ENCODE measurements around the gene PRKCA. TPM values are rescaled to one million over a fixed set of nuclear protein-coding genes. Genes with fewer than 3 reads are reported as not detected.
A peak's percentile ranks its signal among the peaks of the same experiment; 100 is the strongest.
"Not testable (repeated sequence)": the region's sequence is repeated elsewhere in the genome, so short reads cannot be mapped to it uniquely, and the experiment has no call there.

The PRKCA gene
- polyA plus RNA-seq, 1 donor, result 24.4 TPM

DNA sequence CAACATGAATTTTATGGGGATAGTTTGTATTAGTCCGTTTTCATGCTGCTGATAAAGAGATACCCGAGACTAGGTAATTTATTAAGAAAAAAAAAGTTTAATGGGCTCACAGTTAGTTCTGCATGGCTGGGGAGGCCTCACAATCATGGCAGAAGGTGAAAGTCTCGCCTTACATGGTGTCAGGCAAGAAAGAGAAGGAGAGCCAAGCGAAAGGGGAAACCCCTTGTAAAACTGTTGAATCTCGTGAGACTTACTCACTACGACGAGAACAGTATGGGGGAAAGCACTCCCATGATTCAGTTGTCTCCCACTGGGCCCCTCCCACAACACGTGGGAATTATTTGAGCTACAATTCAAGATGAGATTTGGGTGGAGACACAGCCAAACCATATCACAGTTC, 181.5 kb downstream of the PRKCA start:
- no peaks in the 10 kb centered on the region for H3K36me3 ChIP-seq (ENCODE audit: control insufficient read depth, insufficient read depth, low read length)
- DNase-seq, result no peak
- H3K9me3 ChIP-seq (ENCODE audit: control insufficient read depth, low read depth, low read length), result no peaks in the 10 kb centered on the region
- H3K4me3 ChIP-seq (ENCODE audit: low read length), result no peak overlapping the region
- no peak overlapping the region for H3K27ac ChIP-seq (ENCODE audit: low read length)
- H3K27me3 ChIP-seq (ENCODE audit: control insufficient read depth, insufficient read depth, low read length), result no peaks in the 10 kb centered on the region
- 87% methylated on average over 3 of the region's 8 CpGs for whole genome bisulfite sequencing (ENCODE audit: insufficient coverage, low lambda C conversion rate)
- peaks cover 5% of the 10 kb centered on the region for H3K4me1 ChIP-seq (ENCODE audit: control insufficient read depth, insufficient read depth, low read length)

DNA sequence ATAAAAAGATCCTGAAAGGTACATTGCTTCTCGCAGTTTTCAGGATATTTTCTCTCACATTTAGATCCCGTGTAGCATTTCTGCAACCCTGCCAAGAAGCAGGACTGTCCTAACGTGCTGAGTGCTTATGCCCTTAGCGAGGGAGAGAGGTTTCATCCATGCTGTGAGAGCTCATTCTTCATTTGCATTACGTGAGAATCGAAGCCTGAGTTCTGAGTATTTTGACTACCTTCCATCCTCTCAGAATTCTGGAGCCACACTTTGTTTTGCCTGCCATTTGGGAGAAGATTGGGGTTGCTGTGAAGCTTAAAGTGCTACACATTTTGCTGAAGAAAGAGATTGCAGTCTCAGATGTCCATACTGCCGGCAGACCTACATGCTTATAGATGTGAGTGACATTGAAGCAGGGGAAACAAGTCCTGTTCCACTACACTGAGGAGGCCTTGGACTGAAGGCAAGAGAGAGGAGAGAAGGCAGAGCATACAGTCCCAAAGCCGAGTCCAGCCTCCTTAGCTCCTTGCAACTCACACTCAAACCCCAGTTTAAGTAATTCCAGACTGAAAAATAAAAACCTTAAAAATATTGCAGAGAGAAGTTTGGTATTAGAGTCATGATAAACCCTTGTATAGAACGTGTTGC, 183.0 kb downstream of the PRKCA start:
- H3K36me3 ChIP-seq (ENCODE audit: control insufficient read depth, insufficient read depth, low read length), result no peaks in the 10 kb centered on the region
- H3K9me3 ChIP-seq (ENCODE audit: control insufficient read depth, low read depth, low read length), result no peaks in the 10 kb centered on the region
- no peaks in the 10 kb centered on the region for H3K27me3 ChIP-seq (ENCODE audit: control insufficient read depth, insufficient read depth, low read length)
- no CpG with 5 or more reads among the region's 9 CpGs for WGBS (ENCODE audit: insufficient coverage, low lambda C conversion rate)
- H3K27ac ChIP-seq (ENCODE audit: low read length), result no peak overlapping the region
- DNase-seq, result no peak
- peaks cover 11% of the 10 kb centered on the region for H3K4me1 ChIP-seq (ENCODE audit: control insufficient read depth, insufficient read depth, low read length)
- no peak overlapping the region for H3K4me3 ChIP-seq (ENCODE audit: low read length)

DNA sequence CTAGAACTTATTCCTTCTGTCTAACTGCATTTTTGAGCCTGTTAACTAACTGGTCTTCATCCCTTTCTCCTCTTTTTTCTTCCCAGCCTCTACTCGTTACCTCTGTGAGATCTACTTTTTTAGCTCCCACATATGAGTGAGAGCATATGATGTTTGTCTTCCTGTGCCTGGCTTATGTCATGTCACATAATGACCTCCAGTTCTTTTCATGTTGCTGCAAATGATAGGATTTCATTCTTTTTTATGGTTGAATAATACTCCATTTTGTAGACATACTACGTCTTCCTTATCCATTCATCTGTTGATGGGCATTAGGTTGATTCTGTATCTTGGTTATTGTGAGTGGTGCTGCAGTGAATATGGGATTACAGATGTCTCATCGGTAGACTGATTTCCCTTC, 184.7 kb downstream of the PRKCA start:
- no peak for DNase-seq
- H3K4me1 ChIP-seq (ENCODE audit: control insufficient read depth, insufficient read depth, low read length), result peaks cover 11% of the 10 kb centered on the region
- H3K27me3 ChIP-seq (ENCODE audit: control insufficient read depth, insufficient read depth, low read length), result no peaks in the 10 kb centered on the region
- H3K4me3 ChIP-seq (ENCODE audit: low read length), result no peak overlapping the region
- no peaks in the 10 kb centered on the region for H3K9me3 ChIP-seq (ENCODE audit: control insufficient read depth, low read depth, low read length)
- H3K36me3 ChIP-seq (ENCODE audit: control insufficient read depth, insufficient read depth, low read length), result no peaks in the 10 kb centered on the region
- WGBS (ENCODE audit: insufficient coverage, low lambda C conversion rate), result 80% methylated on average over 1 of the region's 3 CpGs
- H3K27ac ChIP-seq (ENCODE audit: low read length), result peak overlapping the region; percentile 82

DNA sequence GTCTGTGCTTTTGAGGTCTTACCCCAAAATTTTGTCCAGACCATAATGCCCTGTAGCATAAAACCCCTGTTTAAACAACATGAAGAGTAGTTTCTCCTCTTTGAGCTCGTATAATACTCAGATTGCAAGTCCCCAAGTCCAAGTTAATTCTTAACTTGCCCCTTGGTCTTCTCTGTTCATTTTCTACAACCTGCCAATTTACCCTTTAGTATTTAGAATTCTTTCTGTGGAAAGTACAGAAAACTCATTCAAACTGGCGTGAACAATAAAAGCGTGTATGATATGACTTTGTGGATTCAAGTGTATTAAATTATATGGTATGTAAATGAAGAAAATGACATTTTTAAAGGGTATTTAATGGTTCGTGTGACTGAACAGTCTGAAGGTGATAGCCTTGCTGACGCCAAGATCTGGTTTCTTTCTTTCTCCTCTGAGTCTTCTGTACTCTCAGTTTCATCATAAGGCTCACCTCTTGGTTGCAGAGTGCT, 185.6 kb downstream of the PRKCA start:
- H3K4me1 ChIP-seq (ENCODE audit: control insufficient read depth, insufficient read depth, low read length), result peaks cover 11% of the 10 kb centered on the region
- H3K27ac ChIP-seq (ENCODE audit: low read length), result peak overlapping the region; percentile 82
- no peaks in the 10 kb centered on the region for H3K36me3 ChIP-seq (ENCODE audit: control insufficient read depth, insufficient read depth, low read length)
- DNase-seq, result peak; percentile 47 to 85
- WGBS (ENCODE audit: insufficient coverage, low lambda C conversion rate), result 33% methylated on average over 1 of the region's 5 CpGs
- H3K27me3 ChIP-seq (ENCODE audit: control insufficient read depth, insufficient read depth, low read length), result no peaks in the 10 kb centered on the region
- no peak overlapping the region for H3K4me3 ChIP-seq (ENCODE audit: low read length)
- no peaks in the 10 kb centered on the region for H3K9me3 ChIP-seq (ENCODE audit: control insufficient read depth, low read depth, low read length)

DNA sequence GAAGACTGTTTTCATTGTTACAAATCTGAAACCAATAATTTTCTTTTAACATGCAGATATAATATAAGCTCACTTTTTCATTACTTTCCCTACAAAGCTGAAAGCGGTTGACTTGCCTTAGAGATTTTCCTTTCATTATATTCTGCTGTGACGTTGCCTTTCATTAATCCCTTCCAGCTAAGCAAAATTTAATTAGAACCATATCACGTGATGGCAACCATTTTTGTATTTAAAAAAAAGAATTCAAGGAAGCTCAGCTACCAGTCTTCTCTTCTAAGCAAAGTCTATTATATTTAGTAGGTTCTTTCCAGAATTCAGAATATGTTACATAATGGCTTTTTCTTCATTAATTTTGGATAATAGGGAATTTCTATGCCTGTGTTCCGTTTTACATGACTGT, 186.5 kb downstream of the PRKCA start:
- Histone ChIP-seq H3K36me3 (ENCODE audit: control insufficient read depth, insufficient read depth, low read length) (no peaks in the 10 kb centered on the region), H3K27ac (ENCODE audit: low read length) (peak overlapping the region; percentile 82), H3K27me3 (ENCODE audit: control insufficient read depth, insufficient read depth, low read length) (no peaks in the 10 kb centered on the region), H3K4me1 (ENCODE audit: control insufficient read depth, insufficient read depth, low read length) (peaks cover 11% of the 10 kb centered on the region), H3K9me3 (ENCODE audit: control insufficient read depth, low read depth, low read length) (no peaks in the 10 kb centered on the region), H3K4me3 (ENCODE audit: low read length) (no peak overlapping the region)
- WGBS (ENCODE audit: insufficient coverage, low lambda C conversion rate), result 77% methylated on average over 3 of the region's 4 CpGs
- DNase-seq, result no peak

DNA sequence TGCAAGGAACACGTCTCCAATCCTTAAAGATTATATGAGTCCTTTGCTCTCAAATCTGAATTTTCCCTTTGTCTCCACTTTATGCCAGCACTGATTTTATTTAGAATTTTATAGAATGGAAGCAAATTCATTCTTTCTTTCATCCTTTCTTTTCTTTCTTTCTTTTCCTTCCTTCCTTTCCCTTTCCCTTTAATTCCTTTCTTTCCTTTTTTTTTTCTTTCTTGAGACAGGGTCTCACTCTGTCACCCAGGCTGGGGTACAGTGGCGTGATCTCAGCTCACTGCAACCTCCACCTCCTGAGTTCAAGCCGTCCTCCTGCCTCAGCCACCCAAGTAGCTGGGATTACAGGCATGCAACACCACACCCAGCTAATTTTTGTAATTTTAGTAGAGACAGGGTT, 187.2 kb downstream of the PRKCA start:
- H3K27ac ChIP-seq (ENCODE audit: low read length), result peak overlapping the region; percentile 3
- H3K36me3 ChIP-seq (ENCODE audit: control insufficient read depth, insufficient read depth, low read length), result not testable (repeated sequence)
- WGBS (ENCODE audit: insufficient coverage, low lambda C conversion rate), result no CpG with 5 or more reads among the region's 3 CpGs

DNA sequence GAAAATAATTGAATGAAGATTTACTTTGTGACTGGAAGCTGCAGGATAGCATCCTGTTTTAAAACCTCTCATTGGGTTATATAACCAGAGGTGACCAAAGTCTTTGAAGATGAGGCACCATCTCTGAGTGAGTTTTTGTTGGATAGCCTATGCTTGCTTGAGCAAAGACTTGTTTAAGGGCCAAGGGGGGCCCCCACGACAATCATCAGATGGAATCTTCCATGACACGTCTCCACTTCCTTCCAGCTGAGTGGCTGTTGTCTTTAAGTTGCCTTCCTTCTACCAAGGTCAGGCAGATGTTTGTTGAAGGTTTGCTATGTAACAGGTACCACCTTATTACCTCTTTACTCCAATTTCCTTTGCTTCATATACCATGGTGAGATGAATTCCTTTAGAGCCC, 188.8 kb downstream of the PRKCA start:
- Histone ChIP-seq H3K4me1 (ENCODE audit: control insufficient read depth, insufficient read depth, low read length) (peaks cover 11% of the 10 kb centered on the region), H3K27ac (ENCODE audit: low read length) (no peak overlapping the region), H3K36me3 (ENCODE audit: control insufficient read depth, insufficient read depth, low read length) (no peaks in the 10 kb centered on the region), H3K4me3 (ENCODE audit: low read length) (no peak overlapping the region), H3K9me3 (ENCODE audit: control insufficient read depth, low read depth, low read length) (no peaks in the 10 kb centered on the region), H3K27me3 (ENCODE audit: control insufficient read depth, insufficient read depth, low read length) (no peaks in the 10 kb centered on the region)
- no peak for DNase-seq
- WGBS (ENCODE audit: insufficient coverage, low lambda C conversion rate), result no CpG with 5 or more reads among the region's 2 CpGs

More for the DNA sequence above, 187.2 kb downstream of the PRKCA start:
- H3K27me3 ChIP-seq (ENCODE audit: control insufficient read depth, insufficient read depth, low read length); H3K9me3 ChIP-seq (ENCODE audit: control insufficient read depth, low read depth, low read length); H3K4me3 ChIP-seq (ENCODE audit: low read length); DNase-seq: not testable (repeated sequence)
- peaks cover 11% of the 10 kb centered on the region for H3K4me1 ChIP-seq (ENCODE audit: control insufficient read depth, insufficient read depth, low read length)

DNA sequence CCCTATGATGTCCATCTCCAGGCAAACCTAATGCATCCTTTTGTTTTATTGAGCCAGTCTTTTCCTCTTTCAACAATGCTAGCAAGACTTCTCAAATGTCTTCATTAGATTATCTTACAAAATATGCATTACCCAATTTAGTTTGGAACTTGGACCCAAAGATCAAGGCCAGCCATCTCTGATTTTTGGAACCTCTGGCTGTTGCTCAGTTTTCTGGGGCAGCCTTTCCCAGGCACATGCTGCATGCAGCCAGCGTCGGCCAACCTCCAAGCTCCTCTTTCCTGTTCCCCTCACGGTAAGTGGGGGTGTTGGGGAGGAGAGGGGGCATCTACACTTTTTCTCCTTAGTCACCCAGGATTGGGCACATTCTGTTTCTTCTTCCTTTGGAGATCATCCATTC, 189.3 kb downstream of the PRKCA start:
- Histone ChIP-seq H3K4me1 (ENCODE audit: control insufficient read depth, insufficient read depth, low read length) (peaks cover 11% of the 10 kb centered on the region), H3K4me3 (ENCODE audit: low read length) (no peak overlapping the region), H3K36me3 (ENCODE audit: control insufficient read depth, insufficient read depth, low read length) (no peaks in the 10 kb centered on the region), H3K27me3 (ENCODE audit: control insufficient read depth, insufficient read depth, low read length) (no peaks in the 10 kb centered on the region), H3K27ac (ENCODE audit: low read length) (no peak overlapping the region), H3K9me3 (ENCODE audit: control insufficient read depth, low read depth, low read length) (no peaks in the 10 kb centered on the region)
- no peak for DNase-seq
- WGBS (ENCODE audit: insufficient coverage, low lambda C conversion rate), result 100% methylated on average over 1 of the region's 3 CpGs

DNA sequence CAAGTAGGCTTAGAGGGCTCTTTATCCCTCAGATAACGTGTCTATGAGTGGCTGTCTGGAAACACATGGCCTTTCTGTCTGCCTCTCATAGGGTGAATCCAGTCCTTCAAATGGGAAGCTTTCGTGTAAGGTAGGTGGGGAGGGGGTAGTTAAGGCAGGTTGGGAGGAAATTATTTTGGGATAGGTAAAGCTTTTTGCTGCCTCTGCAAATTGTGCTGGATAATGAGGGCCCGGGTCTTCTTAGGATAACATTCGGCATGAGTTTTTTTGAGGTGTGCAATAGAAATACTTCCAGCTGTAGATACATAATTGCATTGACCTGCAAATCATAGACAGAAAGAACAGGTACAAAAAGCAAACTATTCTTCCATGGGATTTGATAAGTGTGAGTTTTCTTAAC, 189.7 kb downstream of the PRKCA start:
- no peaks in the 10 kb centered on the region for H3K27me3 ChIP-seq (ENCODE audit: control insufficient read depth, insufficient read depth, low read length)
- H3K27ac ChIP-seq (ENCODE audit: low read length), result no peak overlapping the region
- H3K36me3 ChIP-seq (ENCODE audit: control insufficient read depth, insufficient read depth, low read length), result no peaks in the 10 kb centered on the region
- no peak overlapping the region for H3K4me3 ChIP-seq (ENCODE audit: low read length)
- H3K9me3 ChIP-seq (ENCODE audit: control insufficient read depth, low read depth, low read length), result no peaks in the 10 kb centered on the region
- no CpG with 5 or more reads among the region's 4 CpGs for WGBS (ENCODE audit: insufficient coverage, low lambda C conversion rate)
- peaks cover 11% of the 10 kb centered on the region for H3K4me1 ChIP-seq (ENCODE audit: control insufficient read depth, insufficient read depth, low read length)
- DNase-seq, result no peak

DNA sequence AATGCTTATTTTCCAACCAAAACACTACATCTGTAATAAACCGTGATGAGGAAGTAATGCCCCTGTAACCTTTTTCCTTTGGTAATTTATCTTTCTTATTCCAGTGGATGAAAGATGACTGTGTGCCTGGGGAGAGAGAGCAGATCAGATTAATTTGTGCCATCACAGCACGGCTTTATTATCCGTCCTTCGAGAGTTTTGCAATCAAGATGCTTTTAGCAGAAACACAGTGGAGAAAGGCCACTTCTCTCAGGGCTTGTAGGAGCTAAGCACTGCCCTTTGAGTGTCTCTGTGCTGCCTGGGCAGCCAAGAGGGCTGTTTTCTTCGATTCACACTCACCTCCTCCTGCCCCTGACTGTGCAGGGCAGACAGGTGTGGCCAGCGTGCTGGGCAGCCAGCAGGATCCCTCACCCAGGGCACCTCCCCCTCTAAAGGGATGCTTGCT, 190.2 kb downstream of the PRKCA start:
- 43% methylated on average over 1 of the region's 6 CpGs for WGBS (ENCODE audit: insufficient coverage, low lambda C conversion rate)
- H3K4me3 ChIP-seq (ENCODE audit: low read length), result no peak overlapping the region
- no peaks in the 10 kb centered on the region for H3K27me3 ChIP-seq (ENCODE audit: control insufficient read depth, insufficient read depth, low read length)
- no peaks in the 10 kb centered on the region for H3K36me3 ChIP-seq (ENCODE audit: control insufficient read depth, insufficient read depth, low read length)
- H3K27ac ChIP-seq (ENCODE audit: low read length), result no peak overlapping the region
- DNase-seq, result peak in 1 of 2 donors; percentile 12
- H3K4me1 ChIP-seq (ENCODE audit: control insufficient read depth, insufficient read depth, low read length), result peaks cover 11% of the 10 kb centered on the region
- H3K9me3 ChIP-seq (ENCODE audit: control insufficient read depth, low read depth, low read length), result no peaks in the 10 kb centered on the region

All from large intestine (tissue), 3 donors.